HG03571 (cell line): ENCODE results near the gene CXXC5.
"Not testable (repeated sequence)": the region's sequence is repeated elsewhere in the genome, so short reads cannot be mapped to it uniquely, and the experiment has no call there.

Experiments used
- ATAC-seq: cut with Tn5 transposase; IDR thresholded peaks from one replicate; pipeline ENCODE4 v1.9.1; 2021; ENCODE audit not compliant: unreplicated experiment

Gene CXXC5

DNA sequence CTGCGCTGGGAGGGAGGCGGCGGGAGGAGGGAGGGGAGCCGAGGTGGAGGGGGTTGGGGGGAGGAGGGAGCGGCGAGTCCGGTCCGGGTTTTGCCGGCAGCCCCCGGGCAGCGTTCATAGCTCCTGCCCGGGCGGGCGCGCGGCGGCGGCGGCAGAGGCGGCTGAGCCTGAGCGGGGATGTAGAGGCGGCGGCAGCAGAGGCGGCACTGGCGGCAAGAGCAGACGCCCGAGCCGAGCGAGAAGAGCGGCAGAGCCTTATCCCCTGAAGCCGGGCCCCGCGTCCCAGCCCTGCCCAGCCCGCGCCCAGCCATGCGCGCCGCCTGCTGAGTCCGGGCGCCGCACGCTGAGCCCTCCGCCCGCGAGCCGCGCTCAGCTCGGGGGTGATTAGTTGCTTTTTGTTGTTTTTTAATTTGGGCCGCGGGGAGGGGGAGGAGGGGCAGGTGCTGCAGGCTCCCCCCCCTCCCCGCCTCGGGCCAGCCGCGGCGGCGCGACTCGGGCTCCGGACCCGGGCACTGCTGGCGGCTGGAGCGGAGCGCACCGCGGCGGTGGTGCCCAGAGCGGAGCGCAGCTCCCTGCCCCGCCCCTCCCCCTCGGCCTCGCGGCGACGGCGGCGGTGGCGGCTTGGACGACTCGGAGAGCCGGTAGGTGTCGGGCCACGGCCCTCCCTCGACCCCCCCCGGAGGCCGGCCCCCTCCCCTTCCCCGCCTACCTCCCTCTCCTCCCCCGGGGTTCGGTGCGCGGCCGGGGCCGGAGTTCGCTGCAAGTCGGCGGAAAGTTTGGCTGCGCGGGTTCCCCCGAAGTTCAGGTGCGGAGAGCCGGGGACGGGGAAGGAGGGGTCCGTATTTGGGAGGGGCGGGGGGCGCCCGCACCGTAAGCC lies at the start of gene CXXC5:
Gene CXXC5 (plus strand): TSS at position 145 of the 877 bp plus-strand sequence. CDS start 32,175 bp downstream, outside the sequence.
- ATAC-seq: no peak

- ATAC-seq: not testable (repeated sequence)
Measured at GRCh38 chr5:139598601-139598965, 49.6 kb upstream of the CXXC5 start.

DNA sequence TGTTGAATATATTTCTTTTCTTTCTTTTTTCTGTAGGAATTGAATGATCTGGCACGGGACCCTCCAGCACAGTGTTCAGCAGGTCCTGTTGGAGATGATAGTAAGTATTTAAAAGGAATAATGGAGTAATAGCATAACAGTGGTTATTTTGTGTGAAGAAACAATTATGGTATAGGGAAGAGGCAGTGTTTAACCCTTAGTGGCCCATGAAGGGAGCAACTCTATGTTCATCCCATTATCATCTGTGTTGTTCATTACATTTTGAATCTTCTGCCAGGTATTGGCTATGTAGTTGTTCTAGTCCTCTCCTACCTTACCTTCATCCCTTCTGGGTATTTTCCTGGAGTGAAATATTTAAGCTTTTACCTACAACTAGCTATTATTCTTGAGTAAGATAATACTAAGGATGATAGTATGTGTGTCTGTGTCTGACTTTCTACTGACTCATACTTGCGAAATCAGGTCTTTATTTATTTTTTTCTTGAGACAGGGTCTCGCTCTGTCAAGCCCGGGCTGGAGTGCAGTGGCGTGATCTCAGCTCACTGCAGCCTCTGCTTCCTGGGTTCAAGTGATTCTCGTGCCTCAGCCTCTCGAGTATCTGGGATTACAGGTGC lies 47.7 kb upstream of the CXXC5 start:
- no peak for ATAC-seq

GRCh38 chr5:139601429-139601828 lies 46.7 kb upstream of the CXXC5 start:
- ATAC-seq: no peak

- ATAC-seq: not testable (repeated sequence)
Measured at GRCh38 chr5:139601948-139602347, 46.2 kb upstream of the CXXC5 start.

- no peak for ATAC-seq
Measured at GRCh38 chr5:139605887-139606286, 42.3 kb upstream of the CXXC5 start.

DNA sequence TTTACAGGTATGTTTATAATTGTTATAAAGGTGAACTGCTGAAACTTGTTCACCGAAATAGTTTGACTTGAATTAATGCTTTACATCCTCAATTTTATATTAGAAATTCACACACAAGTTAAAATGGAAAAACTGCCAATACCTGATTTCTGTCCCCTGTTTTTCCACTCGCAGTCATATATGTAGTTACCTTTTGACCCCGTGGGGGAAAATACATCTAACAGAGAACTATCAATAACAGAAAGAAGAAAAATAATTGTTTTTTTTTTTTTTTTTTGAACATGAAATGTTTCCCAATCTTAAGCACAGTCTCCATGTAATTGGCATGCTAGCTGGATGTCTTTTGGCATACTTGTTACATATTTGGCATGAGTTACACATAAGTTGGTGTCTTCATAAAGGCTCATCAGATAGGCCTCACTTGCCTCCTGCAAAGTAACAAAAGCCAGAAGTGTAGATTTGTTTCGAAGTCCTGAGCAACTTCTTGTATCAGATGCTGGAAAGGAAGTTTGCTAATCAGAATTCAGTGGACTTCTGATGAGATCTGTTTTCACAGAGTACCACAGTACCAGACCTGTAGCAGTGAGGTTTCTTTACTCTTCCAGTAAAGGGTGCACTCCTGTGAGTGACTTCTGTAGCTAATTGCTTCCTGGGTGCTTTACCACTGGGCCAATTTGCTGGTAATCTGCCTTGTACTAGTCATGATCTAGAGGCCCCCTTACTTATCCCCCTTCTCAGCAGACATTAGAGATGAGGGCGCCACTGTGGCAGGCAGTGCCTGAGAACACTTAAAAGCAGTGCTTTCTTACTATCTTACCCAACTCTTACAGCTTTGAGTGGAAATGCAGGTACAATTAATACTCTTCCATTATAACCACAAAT lies 36.2 kb upstream of the CXXC5 start:
- ATAC-seq: no peak

DNA sequence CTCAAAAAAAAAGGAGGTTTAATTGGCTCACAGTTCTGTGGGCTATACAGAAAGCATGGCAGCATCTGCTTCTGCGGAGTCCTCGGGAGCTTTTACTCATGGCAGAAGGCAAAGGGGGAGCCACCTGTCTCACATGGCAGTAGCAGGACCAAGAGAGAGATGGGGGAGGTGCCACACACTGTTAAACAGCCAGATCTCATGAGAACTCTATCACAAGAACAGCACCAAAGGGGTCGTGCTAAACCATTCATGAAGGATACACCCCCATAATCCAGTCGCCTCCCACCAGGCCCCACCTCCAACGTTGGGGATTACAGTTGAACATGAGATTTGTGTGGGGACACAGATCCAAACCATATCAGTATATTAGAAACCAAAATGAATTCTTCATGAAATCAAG lies 28.3 kb upstream of the CXXC5 start:
- ATAC-seq: no peak

GRCh38 chr5:139625398-139625797 lies 22.8 kb upstream of the CXXC5 start:
- ATAC-seq: not testable (repeated sequence)

- ATAC-seq: no peak
Measured at GRCh38 chr5:139630855-139631254, 17.3 kb upstream of the CXXC5 start.

DNA sequence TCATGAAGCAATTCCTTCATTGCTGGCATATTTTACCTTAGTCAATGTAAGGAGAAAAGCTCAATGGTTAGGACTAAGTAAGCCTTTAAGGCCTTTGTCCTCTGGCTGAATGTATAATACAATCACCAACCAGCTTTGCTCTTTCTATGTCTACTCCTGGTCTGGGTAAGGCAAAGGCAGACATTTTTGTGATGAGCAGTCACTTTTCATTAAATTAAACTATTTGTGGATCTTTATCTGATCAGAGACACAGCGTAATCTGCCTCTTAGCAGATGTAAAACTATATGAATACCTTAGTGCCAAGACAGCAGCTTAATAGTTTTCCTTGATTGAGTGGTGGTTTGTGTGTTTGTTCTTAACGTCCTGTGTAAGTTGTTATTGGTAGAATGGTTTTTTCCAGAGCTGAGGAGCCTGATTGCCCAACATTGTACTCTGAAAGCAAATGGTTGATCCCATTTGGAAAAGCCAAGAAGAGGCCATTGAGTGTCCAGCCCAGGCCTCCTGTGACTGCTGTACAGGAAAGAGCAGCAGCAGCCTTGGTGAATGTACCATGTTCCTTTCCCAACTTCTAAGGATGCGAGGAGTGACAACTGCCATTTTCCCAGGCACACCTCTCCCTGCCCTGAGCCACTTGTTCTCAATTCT lies 16.5 kb upstream of the CXXC5 start:
- no peak for ATAC-seq

- no peak for ATAC-seq
Measured at GRCh38 chr5:139633295-139634027, 14.7 kb upstream of the CXXC5 start.

- ATAC-seq: no peak
Measured at GRCh38 chr5:139634028-139634325, 14.2 kb upstream of the CXXC5 start.

DNA sequence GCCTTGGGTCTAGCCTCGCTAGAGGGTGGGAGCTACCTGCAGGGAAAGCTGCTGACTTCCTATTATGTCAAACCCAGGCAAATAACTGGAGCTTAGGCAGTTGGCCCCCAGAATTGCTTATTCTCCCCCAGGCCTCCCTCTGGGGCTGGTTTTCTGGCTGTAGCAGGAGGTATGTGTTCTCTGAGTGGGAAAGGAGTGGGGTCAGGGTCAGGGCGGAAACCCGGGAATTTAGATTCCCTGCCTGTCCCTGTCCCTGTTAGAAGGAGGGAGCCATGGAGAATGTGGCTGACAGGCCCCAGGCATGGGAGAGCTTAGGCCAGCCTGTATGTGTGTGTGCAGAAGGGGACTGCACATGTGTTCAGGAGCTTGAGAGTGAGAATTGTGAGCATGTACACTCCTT lies 13.6 kb upstream of the CXXC5 start:
- ATAC-seq: no peak

DNA sequence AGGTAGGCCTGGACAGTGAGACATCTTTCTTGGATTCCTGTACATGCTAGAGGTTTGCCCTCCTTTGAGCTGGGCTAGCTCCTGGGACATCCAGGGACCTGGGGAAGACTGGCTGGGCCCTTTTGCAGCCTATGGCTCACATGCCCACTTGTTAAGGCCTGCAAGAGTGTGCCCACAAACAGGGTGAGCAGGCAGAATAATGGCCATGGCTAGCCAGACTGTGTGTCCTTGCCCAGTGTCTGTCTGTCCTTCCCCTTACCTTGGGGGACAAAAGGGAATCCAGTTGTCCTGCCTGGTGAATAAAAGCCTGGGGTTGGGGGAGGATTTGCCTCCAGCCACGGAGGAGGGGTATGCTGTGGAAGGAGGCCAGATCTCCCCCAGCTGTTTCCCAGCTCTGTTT lies 13.0 kb upstream of the CXXC5 start:
- ATAC-seq: no peak

GRCh38 chr5:139635606-139636206 lies 12.4 kb upstream of the CXXC5 start:
- no peak for ATAC-seq

GRCh38 chr5:139636207-139636792 lies 11.8 kb upstream of the CXXC5 start:
- ATAC-seq: peak; percentile 73

DNA sequence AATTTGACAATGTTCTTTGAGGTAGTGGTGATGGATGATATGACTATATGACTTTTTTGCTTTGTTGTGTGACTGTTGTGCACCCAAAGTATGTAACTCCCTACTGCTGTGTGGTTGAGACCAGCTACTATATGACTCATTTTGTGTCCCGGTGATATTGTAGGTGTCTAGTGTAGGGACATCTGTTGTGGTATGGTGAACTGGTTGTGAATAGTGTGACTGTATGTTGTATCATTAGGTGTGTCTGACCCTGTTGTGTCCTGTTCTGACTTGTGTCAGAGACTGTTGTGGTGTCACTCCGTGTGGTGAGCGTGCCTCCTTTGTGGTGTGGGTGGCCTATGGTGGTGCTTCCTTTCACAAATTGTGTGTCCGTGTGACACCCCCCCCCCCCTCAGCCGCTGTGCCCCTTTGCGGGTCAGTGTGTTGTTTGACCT lies 11.2 kb upstream of the CXXC5 start:
- no peak for ATAC-seq

DNA sequence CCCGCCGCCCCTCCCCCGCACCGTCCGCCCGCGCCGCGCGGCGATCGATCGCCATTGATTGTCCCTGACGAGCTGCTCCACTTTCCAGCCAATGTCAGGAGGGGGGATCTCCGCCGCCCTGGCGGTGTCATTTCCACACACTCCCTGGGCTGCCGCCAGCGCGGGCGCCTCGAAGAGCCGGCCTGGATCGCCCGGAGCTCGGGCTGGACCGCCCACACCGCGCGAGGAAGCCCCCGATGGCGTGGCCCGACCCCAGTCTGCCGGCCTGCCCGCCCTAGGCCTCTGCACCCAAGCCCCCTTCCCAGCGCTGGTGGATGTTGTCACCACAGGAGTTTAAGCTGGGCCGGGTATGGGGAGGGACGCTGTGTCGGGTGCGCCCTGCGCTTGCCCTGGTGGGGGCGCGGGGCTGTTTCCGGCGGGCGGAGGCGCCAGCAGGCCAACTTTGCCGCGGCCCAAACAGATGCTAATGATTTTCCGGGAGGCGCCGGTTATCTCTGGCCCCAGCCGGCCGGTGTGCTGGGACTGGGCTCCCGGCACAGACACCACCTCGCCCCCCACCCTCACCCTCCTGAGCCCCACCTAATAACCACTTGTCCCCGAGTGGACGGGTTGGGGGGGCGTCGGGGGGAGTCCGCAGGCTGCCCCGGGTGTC lies 10.6 kb upstream of the CXXC5 start:
- peak; percentile 24 for ATAC-seq
